Jurkat, Clone E6-1 (cell line): ENCODE results near the gene VGLL4.

Experiments
- DNase-seq: peaks from one replicate; pipeline ENCODE4 v3.0.0-alpha.2; 2011; ENCODE audit warnings: low read depth, low spot score
- H3K4me3 ChIP-seq: 2 replicates; pipeline ENCODE4 v1.5.1; 2011; ENCODE audit warnings: mild to moderate bottlenecking, low read length, control low read depth, moderate library complexity

Gene VGLL4

DNA sequence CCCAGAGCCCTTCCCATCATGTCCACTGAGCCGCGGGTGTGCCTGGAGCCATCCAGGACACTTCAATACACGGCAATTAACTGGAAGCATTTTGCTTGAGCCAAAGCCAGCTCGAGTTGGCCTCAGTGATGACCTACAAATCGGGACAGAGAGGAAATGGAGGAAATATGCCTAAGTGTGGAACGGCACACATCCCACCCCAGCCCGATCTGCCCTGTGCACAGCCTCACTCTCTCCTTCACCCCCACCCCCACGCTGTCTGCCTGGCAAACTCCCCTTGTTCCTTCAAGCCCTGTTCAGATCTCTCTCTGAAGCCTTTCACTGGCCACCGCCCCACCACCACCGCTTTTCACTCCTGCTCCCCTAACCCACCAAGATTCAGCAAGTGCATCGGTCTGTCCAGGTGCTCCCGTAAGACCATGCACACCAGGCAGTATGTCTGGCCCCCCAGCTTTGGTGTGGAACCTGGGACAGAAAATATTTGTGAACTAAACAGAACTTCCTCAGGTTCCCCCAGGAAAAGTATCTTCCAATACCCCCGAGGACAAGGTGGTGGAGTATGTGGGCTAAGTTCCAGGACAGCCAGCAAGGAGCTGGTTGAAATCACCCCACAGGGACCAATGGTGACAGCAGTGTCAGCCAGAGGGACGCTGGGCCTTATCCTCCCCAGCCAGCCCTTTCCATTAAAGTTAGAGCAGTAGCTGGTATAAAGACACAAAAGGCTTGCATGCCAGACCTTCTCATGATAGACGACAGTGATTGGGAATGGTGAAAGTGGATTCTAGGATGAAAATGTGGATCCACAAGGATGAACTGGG is 83.7 kb downstream of the VGLL4 start:
- DNase-seq: no peak
- no peak overlapping the region for H3K4me3 ChIP-seq

DNA sequence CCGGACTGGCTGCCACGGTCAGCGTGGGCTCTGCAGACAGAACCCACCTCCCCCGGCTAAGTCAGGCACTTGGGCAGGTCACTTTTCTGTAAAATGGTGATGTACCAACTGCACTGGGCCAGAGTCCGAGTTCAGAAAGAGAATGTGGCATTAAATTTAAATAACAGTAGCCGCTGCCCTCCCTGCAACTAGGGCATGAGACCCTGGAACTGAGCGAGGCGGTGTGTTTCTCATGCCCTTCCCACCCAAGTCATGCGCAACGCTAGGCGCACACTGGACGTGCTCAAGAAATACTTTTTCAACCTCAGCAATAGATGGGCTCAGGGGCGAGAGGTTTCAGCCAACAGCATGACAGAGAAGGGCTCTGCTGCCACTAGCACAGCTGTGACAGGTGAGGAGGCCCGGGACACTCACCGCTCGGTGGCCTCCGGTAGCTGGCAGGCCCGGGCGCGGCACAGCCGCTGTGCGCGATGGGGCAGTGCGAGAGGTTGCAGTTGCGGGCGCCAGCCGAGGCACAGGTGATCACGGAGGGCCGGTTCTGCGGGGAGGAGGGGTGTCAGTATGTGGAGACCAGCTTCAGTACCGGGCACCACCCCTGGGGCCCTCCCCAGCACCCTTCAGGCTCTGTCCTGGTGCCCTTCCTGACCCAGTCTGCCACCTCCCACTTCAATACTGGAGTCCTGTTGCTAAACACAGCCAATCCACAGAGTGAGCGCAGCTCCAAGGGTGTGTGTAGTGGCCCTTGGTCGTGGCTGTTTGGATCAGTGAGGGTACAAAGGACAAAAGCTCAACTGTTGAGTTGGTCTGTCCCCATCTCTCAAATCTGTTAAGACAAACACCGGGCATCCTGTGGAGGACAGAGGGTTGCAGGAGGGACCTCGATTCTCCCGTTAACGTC is 84.5 kb downstream of the VGLL4 start:
- no peak for DNase-seq
- no peak overlapping the region for H3K4me3 ChIP-seq

DNA sequence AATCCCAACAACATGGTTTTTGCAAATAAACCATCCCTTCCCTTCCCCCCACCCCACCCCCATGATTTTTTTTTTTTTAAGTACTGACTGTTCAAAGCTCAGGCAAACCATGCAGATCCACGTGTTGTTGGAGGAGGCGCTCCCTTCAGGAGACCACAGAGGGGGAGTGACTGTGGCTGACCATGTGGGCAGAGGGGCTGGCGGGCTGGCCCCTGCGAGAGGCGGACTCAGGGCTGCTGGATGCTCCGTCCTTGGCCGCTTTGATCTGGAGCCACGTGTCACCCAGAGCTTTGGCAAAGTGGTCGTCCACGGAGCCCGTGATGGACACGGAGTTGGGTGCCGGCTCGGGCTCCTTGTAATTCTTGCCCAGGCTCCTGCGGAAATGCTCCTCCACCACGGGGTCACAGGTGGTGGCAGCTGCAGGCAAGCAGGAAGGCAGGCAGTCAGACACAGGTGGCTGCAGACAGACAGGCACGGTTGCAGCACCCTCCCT is 85.3 kb downstream of the VGLL4 start:
- H3K4me3 ChIP-seq: no peak overlapping the region

DNA sequence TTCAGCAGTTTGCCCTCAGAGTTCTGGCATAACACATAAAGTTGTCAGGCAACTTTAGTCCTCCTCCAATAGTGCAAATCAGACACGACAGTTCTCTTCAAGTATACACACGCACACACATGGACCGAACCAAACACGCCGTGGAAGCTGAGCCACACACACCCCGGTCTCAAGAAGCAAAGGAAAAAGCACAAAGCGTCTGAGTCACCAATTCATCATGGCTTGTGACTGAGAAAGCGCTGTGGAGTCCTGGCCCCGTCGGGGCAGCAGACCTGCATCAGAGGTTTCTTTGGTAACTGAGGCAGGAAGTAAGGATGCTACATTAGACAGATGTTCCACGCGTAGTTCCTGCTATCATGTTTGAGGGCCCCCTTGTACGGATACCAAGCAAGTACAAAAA is 85.7 kb downstream of the VGLL4 start:
- peak; percentile 5 for DNase-seq

More for the DNA sequence above, 85.3 kb downstream of the VGLL4 start:
- no peak for DNase-seq

DNA sequence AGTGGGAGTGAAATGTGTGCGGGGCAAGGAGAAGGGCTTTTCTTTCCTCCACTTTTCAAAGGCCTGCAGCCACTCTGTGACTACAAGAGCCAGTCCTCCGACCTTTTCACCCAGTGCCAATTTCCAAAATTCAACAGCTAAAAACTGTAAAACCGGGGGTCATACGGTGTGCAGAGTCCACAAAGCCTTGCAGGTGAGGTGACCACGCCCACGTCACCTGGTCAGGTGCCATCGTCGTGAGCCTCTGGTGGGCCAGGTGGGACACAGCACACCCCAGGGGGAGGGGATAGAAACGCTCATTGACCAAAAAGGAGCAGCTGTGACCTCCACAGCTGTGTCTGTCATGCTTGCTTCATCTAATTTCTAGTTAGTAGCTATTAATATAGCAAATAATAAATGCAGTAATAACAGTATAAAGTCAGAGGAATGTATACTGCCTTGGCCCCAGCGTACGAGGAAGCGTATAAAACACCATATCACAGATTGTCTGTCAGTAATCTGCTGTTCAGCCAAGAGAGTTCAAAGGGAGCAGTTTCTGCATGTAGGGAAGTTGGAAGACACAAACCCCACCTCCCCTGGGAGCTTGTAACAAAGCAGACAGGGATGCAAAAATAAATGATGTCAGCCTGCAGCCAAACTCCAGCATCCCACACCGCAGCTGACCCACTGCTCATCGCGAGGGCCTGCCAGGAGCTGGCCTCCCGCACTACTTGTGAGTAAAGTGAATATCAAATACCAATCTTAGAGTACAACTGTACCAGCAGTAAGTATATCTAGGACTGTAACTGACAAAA is 86.7 kb downstream of the VGLL4 start:
- no peak for DNase-seq
- H3K4me3 ChIP-seq: no peak overlapping the region

More for the DNA sequence above, 85.7 kb downstream of the VGLL4 start:
- H3K4me3 ChIP-seq: no peak overlapping the region

DNA sequence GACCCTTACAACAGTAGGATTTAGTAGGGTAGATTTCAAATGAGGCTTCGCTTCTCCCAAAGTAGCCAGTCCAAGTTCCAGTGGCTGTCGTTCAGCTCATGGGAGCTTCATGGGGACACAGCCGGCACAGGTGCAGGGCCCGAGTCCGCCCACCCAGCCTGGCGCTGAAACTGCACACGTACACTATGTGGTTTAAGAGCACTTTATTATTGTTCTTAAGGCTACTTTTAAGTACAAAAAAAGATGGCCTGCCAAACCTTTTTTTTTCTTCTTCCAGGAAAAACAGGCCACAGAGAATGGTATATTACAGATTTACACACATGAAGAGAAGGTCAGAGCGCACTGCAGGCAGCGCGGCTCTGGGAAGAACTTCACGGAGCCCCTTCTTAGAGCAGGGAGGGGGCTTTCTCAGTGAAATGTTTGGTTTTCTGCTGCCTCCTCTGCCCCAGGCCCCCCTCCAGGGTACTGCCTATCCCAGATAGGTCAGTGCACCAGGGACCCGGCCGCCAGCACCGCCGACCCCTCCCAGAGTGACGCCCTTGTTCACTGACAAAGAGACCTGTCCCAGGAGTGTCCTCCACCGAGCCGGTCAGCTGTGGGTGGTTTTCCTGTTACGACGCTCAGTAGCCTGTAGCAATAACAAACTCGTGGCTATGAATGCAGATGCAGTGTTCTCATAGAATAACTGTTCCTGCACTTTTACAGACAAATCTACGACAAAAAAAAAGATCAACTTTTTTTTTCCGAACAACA is 87.7 kb downstream of the VGLL4 start:
- H3K4me3 ChIP-seq: no peak overlapping the region
- no peak for DNase-seq

DNA sequence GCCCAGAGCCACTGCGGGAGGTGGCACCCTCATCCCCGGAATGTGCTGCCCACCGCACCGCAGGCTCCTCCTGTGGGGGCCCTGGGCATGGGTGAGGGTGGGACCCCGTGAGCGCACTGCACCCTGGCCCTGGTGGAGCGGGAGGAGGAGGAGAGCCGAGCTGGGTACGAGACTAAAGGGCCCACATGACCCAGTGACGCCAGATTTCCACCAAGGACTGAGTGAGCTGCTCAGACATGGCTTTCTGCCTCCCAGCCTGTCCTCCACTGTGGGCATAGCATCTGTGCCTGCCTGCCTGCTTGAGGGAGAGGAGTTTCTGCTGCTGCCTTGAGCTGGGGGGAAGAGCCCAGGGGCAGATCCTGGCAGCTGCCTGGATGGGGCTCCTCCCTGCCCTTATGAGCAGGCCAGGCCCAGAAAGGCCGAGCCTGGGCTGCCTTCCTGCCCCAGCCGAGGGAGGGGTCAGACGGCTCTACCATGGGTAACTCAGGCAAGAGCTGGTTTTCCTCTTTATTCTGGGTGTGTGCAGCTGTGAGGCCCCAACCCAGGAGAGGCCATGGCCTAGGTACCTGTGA is 88.4 kb downstream of the VGLL4 start:
- DNase-seq: no peak
- H3K4me3 ChIP-seq: no peak overlapping the region

DNA sequence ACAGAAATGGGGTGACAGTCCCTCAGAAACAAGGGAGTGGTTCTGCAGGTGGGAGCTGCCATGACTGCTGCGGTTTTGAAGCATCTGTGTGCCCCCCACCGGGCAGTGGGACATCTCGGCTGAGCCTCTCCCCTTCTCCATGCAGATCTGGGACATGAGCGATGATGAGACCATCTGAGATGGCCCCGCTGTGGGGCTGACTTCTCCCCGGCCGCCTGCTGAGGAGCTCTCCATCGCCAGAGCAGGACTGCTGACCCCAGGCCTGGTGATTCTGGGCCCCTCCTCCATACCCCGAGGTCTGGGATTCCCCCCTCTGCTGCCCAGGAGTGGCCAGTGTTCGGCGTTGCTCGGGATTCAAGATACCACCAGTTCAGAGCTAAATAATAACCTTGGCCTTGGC is 89.0 kb downstream of the VGLL4 start:
- no peak overlapping the region for H3K4me3 ChIP-seq
- DNase-seq: no peak

DNA sequence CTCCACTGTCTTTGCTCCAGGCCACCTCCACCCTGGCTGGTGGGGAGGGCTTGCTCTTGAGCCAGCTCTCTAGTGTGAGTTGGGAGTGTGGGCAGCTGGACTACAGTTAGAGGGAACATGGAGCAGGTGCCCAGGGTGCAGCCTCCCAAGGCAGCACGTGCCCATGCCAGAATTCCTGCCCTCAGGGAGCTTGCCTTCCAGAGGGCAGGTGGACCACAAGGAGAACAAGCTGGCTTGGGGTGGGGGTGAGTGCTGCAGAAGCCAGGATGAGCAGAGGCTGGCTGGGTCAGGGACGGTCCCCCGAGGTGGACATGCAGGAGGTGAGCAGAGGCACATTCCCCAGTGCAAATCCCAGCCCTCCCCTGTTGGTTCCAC is 89.5 kb downstream of the VGLL4 start:
- no peak overlapping the region for H3K4me3 ChIP-seq
- no peak for DNase-seq

DNA sequence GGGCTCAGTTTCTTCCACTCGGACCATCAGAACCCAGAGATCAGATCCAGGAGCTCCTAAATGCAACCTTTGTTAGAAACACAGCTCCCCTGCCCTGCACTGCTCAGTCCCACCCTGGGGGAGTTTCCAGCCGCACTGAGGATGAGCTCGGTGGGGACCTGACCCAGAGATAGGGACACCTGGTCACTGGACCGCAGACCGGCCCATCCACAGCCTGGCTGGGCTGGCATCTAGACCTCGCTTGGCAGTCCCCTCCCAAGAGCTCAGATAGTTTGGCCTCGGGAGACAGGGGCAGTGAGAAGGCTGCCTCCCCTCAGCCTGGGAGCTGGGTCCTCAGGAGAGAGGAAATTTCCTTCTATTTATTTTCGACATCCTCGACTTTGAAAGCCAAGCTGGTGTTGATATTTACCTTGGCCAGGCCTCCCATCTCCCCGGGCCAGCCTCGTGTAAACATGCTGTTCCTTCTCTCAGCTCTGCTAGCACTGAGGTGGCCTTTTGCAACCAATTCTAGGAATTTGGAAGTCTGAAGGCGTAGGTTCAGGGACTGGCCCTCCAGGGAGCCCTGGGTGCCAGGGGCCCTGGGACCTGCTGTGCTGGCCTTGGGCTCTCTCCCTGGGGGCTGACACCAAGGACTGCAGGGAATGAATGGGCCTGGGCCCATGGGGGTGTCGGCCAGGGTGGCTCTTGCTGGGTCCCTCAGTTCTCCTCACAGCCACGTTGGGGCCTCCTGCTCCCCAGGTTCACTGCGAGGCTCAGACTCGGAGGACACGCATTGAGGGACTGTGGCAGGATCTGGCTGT is 90.1 kb downstream of the VGLL4 start:
- H3K4me3 ChIP-seq: no peak overlapping the region
- DNase-seq: no peak

DNA sequence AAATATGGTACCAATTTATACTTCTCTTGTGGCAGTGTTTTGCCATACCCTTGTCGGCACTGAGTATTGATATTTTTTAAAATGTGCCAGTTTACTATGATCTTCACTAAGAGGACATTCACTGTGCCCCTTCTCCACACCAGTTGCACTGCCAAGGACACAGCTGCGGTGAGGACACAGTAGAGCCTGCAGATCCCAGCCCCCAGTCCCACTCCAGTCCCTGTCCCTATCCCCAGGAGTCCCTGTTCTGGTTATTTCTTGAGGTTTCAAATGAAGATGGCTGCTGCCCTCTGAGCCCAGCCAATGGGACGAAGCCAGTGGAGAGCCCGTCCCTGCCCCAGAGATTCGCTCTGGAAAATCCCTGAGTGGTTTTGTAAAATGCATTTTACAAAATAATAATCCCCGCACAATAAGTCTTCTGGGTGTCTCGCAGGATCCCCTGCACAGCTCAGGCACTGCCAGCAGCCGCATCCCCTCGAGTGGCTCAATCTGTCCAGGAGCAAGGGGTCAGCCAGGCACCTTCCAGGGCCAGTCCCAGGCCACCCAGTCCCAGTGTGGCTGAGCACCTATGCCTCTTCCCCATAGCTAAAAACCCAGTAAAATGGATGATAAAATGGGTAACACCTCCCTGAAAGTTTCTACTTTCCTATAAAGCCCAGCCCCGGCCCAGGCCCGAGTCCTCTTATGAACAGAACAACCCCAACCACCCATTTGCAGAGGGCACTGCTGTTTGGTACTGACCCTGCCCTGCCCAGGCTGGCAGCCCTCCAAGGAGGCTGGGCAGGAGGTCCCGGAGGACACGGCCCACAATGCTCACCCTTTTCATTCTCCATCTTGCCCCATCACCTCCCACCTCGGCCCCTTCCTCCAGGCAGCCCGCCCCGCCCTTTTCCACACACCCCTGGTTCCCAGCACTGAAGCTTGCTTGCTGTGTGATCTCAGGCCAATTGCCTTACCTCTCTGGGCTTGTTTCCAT is 91.1 kb downstream of the VGLL4 start:
- no peak overlapping the region for H3K4me3 ChIP-seq
- DNase-seq: no peak

DNA sequence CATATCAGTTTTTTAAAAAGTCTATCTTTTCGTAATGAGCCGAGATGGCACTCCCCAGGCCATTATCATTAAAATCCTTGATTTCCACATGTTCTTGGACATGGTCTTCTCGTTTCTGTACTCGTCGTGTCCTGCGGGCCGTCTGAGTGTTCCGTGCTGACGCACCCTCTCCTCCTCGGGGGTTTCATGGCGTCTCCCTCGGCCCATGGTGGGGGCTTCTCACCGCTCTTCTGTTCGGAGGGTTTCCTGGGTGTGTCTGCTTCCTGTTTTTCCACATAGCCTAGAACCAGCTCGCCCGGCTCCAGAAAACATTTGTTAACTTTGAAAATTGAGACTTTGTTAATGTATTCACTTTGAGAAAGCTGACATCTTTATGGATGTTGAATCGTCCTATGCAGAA is 92.7 kb downstream of the VGLL4 start:
- DNase-seq: no peak
- H3K4me3 ChIP-seq: no peak overlapping the region

DNA sequence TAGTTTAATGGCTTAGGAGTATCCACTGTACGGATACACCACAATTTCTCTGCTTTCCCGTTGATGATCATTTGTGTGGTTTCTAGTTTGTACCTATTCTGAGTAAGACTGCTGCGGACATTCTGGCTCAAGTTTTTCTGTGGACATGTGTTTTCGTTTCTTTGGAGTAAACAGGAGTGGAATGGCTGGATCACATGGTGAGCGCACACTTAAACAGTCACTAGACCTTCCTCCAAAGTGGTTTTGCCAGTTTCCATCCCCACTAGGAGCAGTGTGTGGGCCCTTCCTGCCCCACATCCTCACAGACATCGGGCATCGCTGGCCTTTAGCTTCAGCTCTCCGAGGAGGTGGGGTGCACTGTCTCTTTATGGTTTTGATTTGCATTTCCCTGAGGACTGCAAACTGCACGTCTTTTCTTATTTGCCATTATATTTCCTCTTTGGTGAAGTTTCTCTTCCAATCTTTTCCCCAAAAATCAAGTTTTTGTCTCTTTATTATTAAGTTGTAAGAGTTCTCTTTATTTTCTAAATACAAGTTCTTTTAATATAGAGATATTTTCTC is 94.1 kb downstream of the VGLL4 start:
- no peak for DNase-seq
- H3K4me3 ChIP-seq: no peak overlapping the region

DNA sequence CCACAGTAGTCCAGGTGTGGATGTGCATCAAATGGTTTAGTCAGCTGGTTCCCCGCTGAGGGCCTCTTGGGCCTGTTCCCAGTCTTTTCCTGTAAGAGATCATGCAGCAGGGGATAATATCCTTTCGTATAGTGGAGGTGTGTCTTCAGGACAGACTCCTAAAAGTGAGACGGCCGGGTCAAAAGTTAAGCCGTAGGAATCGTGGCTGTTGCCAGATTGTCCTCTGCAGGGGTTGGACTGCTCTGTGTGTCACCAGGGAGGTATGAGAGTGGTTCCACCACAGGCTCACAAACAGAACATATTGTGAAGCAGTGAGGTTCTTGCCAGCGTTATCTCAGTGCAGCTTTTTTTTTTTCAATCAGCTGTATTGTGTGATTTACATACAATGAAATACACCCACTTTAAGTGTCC is 95.0 kb downstream of the VGLL4 start:
- H3K4me3 ChIP-seq: no peak overlapping the region
- no peak for DNase-seq

DNA sequence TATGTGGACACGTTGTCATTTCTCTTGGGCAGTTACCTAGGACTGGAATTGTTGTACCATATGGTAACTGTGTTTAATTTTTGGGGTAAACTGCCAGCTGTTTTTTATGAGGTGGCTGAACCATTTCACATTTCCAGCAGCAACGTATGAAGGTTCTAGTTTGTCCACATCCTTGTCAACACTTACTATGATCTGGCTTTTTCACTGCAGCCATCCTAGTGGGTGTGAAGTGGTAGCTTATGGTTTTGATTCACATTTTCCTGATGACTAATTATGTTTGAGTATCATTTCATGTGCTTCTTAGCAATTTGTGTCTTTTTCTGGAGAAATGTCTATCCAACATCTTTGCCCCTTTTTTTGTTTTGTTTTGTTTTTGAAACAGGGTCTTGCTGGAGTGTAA is 96.2 kb downstream of the VGLL4 start:
- DNase-seq: no peak
- H3K4me3 ChIP-seq: no peak overlapping the region

DNA sequence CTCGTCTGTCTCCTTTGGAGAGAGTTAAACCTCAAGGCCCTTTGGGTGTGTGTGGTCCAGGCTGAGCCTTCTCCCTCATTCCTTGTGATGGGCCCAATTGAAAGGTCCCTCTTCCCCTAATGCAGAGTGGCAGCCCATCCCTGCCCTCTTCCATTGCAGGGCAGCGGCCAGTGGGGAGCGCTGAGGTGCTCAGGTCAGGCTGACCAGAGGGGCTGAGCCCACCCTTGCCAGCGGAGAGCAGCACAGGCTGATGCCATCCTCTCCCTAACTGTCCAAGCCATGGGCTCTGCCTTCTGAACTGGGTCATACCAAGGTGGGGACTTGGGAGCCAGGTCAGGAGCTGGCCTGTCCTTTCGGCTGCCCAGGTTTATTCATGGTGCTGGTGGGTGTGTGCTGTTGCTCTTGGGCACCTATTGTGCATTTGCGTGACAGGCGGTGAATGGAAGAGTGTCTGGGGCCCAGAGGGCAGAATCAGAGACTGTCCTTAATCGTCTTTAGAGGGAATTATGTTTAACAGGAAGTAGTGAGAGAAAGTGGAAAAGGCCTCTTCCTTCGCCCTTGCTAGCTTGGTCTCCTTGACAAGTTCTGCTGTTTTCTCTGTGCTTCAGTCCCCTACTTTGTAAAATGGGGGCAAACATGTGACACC is 96.9 kb downstream of the VGLL4 start:
- H3K4me3 ChIP-seq: no peak overlapping the region
- no peak for DNase-seq
